GM13976 (cell line): ENCODE results near the gene SAMD11.
A peak's percentile ranks its signal among the peaks of the same experiment; 100 is the strongest.

Experiments
- DNase-seq: peaks from one replicate; pipeline ENCODE4 v3.0.0; 2012; ENCODE audit warnings: low spot score
- CTCF ChIP-seq: IDR thresholded peaks from 2 replicates; pipeline ENCODE4 v1.5.1; 2012; ENCODE audit warnings: borderline replicate concordance, mild to moderate bottlenecking; ENCODE audit not compliant: insufficient read depth; ENCODE audit errors: extremely low read depth, missing control alignments, control extremely low read depth
- in situ Hi-C: fragments of 300-500 bp; cut with MboI; formaldehyde crosslinking; loops from one replicate; pipeline ENCODE4 v1.12.0; 2022; ENCODE audit warnings: low sequenced_read_pairs, mixed read lengths, inconsistent platforms; ENCODE audit not compliant: unreplicated experiment

SAMD11 gene

GRCh38 chr1:958823-959730 is 35.4 kb downstream of the SAMD11 start, which contains the start of gene NOC2L:
Gene NOC2L, minus strand, starts transcription at chr1:959256. Its CDS starts 16 bp downstream, at chr1:959240.
- in situ Hi-C loops: no loop called here
- no peak for TF ChIP-seq CTCF
- peak; percentile 97 for DNase-seq

GRCh38 chr1:959731-960362 is 36.1 kb downstream of the SAMD11 start:
- in situ Hi-C loops: loop anchor here (10.0 kb wide), 1 partner anchor 55 kb away; no protein-coding TSS in a partner anchor
- no peak for DNase-seq
- no peak for TF ChIP-seq CTCF

GRCh38 chr1:960363-961131 is 36.8 kb downstream of the SAMD11 start, which contains the start of gene KLHL17:
Gene KLHL17, plus strand, starts transcription at chr1:960584. Its CDS starts 110 bp downstream, at chr1:960694.
- in situ Hi-C loops: loop anchor here (10.0 kb wide), 1 partner anchor 56 kb away; no protein-coding TSS in a partner anchor
- TF ChIP-seq CTCF: no peak
- peak; percentile 91 for DNase-seq

GRCh38 chr1:961132-961669 is 37.5 kb downstream of the SAMD11 start:
- no peak for TF ChIP-seq CTCF
- in situ Hi-C loops: loop anchor here (10.0 kb wide), 1 partner anchor 56 kb away; no protein-coding TSS in a partner anchor
- DNase-seq: no peak

GRCh38 chr1:962381-963300 is 38.9 kb downstream of the SAMD11 start:
- TF ChIP-seq CTCF: no peak
- in situ Hi-C loops: loop anchor here (10.0 kb wide), 1 partner anchor 58 kb away; no protein-coding TSS in a partner anchor
- DNase-seq: no peak
